Neural cell (in vitro differentiated cells): ENCODE results near the gene UBC.

Experiments
- EP300 ChIP-seq: fragments of 450-650 bp; conservative IDR thresholded peaks from 2 replicates; pipeline ENCODE4 v1.6.1; 2014; ENCODE audit warnings: antibody characterized with exemption, mild to moderate bottlenecking, moderate library complexity; ENCODE audit not compliant: poor library complexity, severe bottlenecking
- EZH2 ChIP-seq: fragments of 200-600, 300-800 bp; shearing (Covaris generic), sonication (generic); IDR thresholded peaks from 2 replicates; pipeline ENCODE4 v1.6.1; 2014; ENCODE audit warnings: antibody characterized with exemption, low read length, borderline replicate concordance, mild to moderate bottlenecking; ENCODE audit not compliant: insufficient read depth, poor library complexity, severe bottlenecking
- POLR2AphosphoS5 ChIP-seq: IDR thresholded peaks from 2 replicates; pipeline ENCODE4 v1.6.1; 2012
- RAD21 ChIP-seq: fragments of 450-650 bp; conservative IDR thresholded peaks from 2 replicates; pipeline ENCODE4 v1.6.1; 2014; ENCODE audit warnings: antibody characterized with exemption, mild to moderate bottlenecking, moderate library complexity
- REST ChIP-seq: IDR thresholded peaks from 2 replicates; pipeline ENCODE4 v1.6.1; 2012; ENCODE audit warnings: borderline replicate concordance
- TAF1 ChIP-seq: IDR thresholded peaks from 2 replicates; pipeline ENCODE4 v1.6.1; 2012; ENCODE audit warnings: low read depth
- TF ChIP-seq, protein P1 (sequence below): fragments of 450-650 bp; IDR thresholded peaks from 2 replicates; pipeline ENCODE4 v1.5.1; 2014; ENCODE audit warnings: antibody characterized with exemption, mild to moderate bottlenecking, moderate library complexity; ENCODE audit not compliant: poor library complexity, severe bottlenecking

DNA sequence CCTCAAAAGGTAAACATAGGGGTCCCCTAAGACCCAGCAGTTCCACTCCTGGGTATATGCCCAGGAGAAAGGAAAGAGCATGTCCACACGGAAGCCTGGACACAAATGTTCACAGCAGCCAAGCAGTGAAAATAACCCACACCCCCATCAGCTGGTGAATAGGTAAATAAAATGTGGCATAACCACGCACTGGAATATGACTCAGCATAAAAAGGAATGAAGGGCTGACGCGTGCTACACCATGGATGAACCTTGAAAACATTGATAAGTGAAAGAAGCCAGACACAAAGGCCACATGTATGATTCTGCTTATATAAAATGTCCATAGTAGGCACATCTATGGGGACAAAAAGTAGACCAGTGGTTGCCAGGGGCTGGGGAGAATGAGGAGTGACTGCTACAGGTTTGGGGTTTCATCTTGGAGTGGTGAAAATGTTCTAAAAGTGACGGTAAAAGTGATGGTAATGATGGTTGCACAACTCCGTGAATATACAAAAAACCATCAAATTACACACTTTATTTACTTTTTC, 47.0 kb downstream of the UBC start:
- TF ChIP-seq POLR2AphosphoS5 (no peak), EZH2 (no peak), TAF1 (no peak), RAD21 (no peak), EP300 (no peak), REST (no peak)
- TF ChIP-seq, protein P1, sequence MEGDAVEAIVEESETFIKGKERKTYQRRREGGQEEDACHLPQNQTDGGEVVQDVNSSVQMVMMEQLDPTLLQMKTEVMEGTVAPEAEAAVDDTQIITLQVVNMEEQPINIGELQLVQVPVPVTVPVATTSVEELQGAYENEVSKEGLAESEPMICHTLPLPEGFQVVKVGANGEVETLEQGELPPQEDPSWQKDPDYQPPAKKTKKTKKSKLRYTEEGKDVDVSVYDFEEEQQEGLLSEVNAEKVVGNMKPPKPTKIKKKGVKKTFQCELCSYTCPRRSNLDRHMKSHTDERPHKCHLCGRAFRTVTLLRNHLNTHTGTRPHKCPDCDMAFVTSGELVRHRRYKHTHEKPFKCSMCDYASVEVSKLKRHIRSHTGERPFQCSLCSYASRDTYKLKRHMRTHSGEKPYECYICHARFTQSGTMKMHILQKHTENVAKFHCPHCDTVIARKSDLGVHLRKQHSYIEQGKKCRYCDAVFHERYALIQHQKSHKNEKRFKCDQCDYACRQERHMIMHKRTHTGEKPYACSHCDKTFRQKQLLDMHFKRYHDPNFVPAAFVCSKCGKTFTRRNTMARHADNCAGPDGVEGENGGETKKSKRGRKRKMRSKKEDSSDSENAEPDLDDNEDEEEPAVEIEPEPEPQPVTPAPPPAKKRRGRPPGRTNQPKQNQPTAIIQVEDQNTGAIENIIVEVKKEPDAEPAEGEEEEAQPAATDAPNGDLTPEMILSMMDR = no peak
